ENCODE measurements around the gene EEIG2.

- TF ChIP-seq POLR2AphosphoS5 (IDR thresholded peaks at IDR 0.05; ENCODE audit: low read depth, low read length) (no peak), REST (IDR thresholded peaks at IDR 0.05; ENCODE audit: insufficient read depth in 1 of 2, low read depth in 2 of 2, low read length in 2 of 2) (no peak)
These were observed 32.3 kb downstream of the EEIG2 start for GRCh38 chr1:108592030-108592759.

Measured in PFSK-1 (cell line).